H9 (cell line): ENCODE measurements around the gene CABP4. TPM values are rescaled to one million over a fixed set of nuclear protein-coding genes. Genes with fewer than 3 reads are reported as not detected.

Source experiments
- DNase-seq: peaks from one replicate; pipeline ENCODE4 v3.0.0-alpha.2; 2017
- H2AFZ ChIP-seq: one replicate; pipeline ENCODE4 v1.6.1; 2013; ENCODE audit warnings: mild to moderate bottlenecking, low read length, control low read depth, moderate library complexity
- H2AK5ac ChIP-seq: 2 replicates; pipeline ENCODE4 v1.6.1; 2013; ENCODE audit warnings: low read length, control low read depth, mixed read lengths; ENCODE audit not compliant: insufficient read length
- H2BK120ac ChIP-seq: one replicate; pipeline ENCODE4 v1.6.1; 2013; ENCODE audit warnings: low read depth, mild to moderate bottlenecking, low read length, control low read depth, inconsistent platforms; ENCODE audit not compliant: poor library complexity, severe bottlenecking
- H2BK12ac ChIP-seq: 2 replicates; pipeline ENCODE4 v1.6.1; 2013; ENCODE audit warnings: low read length, control low read depth, mixed read lengths, low read depth; ENCODE audit not compliant: insufficient read length
- H2BK15ac ChIP-seq: 2 replicates; pipeline ENCODE4 v1.6.1; 2013; ENCODE audit warnings: low read depth, low read length, control low read depth
- H2BK20ac ChIP-seq: one replicate; pipeline ENCODE4 v1.6.1; 2013; ENCODE audit warnings: low read depth, mild to moderate bottlenecking, low read length, control low read depth, inconsistent platforms; ENCODE audit not compliant: poor library complexity, severe bottlenecking
- H2BK5ac ChIP-seq: 2 replicates; pipeline ENCODE4 v1.6.1; 2013; ENCODE audit warnings: low read length, control low read depth, mixed read lengths; ENCODE audit not compliant: insufficient read length
- H3K14ac ChIP-seq: 2 replicates; pipeline ENCODE4 v1.6.1; 2013; ENCODE audit warnings: low read length, control low read depth; ENCODE audit not compliant: insufficient read depth
- H3K18ac ChIP-seq: 2 replicates; pipeline ENCODE4 v1.6.1; 2013; ENCODE audit warnings: low read depth, mild to moderate bottlenecking, mixed read lengths, low read length, control low read depth; ENCODE audit not compliant: insufficient read length
- H3K23ac ChIP-seq: 2 replicates; pipeline ENCODE4 v1.6.1; 2013; ENCODE audit warnings: low read length, control low read depth, mixed read lengths, low read depth; ENCODE audit not compliant: insufficient read length
- H3K23me2 ChIP-seq: 2 replicates; pipeline ENCODE4 v1.6.1; 2013; ENCODE audit warnings: low read depth, mild to moderate bottlenecking, mixed read lengths, low read length, control low read depth; ENCODE audit not compliant: insufficient read length, poor library complexity, severe bottlenecking
- H3K27ac ChIP-seq: 2 replicates; pipeline ENCODE4 v1.5.1; 2013; ENCODE audit warnings: low read length, control low read depth, mixed read lengths, low read depth; ENCODE audit not compliant: insufficient read length
- H3K27me3 ChIP-seq: 2 replicates; pipeline ENCODE4 v1.6.1; 2013; ENCODE audit warnings: low read length, control low read depth, inconsistent platforms; ENCODE audit not compliant: insufficient read depth
- H3K4ac ChIP-seq: 2 replicates; pipeline ENCODE4 v1.6.1; 2013; ENCODE audit warnings: low read depth, mild to moderate bottlenecking, control low read depth, inconsistent platforms, low read length, moderate library complexity
- H3K4me1 ChIP-seq: 2 replicates; pipeline ENCODE4 v1.6.1; 2013; ENCODE audit warnings: low read length, control low read depth, inconsistent platforms; ENCODE audit not compliant: insufficient read depth
- H3K4me2 ChIP-seq: 2 replicates; pipeline ENCODE4 v1.6.1; 2013; ENCODE audit warnings: low read length, control low read depth, mixed read lengths; ENCODE audit not compliant: insufficient read length, insufficient read depth
- H3K56ac ChIP-seq: 2 replicates; pipeline ENCODE4 v1.6.1; 2013; ENCODE audit warnings: low read depth, mild to moderate bottlenecking, mixed read lengths, low read length, control low read depth; ENCODE audit not compliant: insufficient read length
- H3K79me1 ChIP-seq: 2 replicates; pipeline ENCODE4 v1.6.1; 2013; ENCODE audit warnings: low read depth, mild to moderate bottlenecking, moderate library complexity, low read length, control low read depth, inconsistent platforms; ENCODE audit not compliant: insufficient read depth, poor library complexity, severe bottlenecking
- H3K79me2 ChIP-seq: 2 replicates; pipeline ENCODE4 v1.6.1; 2013; ENCODE audit warnings: low read length, control low read depth, inconsistent platforms; ENCODE audit not compliant: insufficient read depth
- H3K9ac ChIP-seq: 2 replicates; pipeline ENCODE4 v1.6.1; 2013; ENCODE audit warnings: low read length, control low read depth, mixed read lengths; ENCODE audit not compliant: insufficient read length; ENCODE audit errors: extremely low read depth
- H3K9me3 ChIP-seq: one replicate; pipeline ENCODE4 v1.6.1; 2013; ENCODE audit warnings: low read depth, low read length, inconsistent platforms; ENCODE audit not compliant: control insufficient read depth
- H3T11ph ChIP-seq: one replicate; pipeline ENCODE4 v1.6.1; 2013; ENCODE audit warnings: mild to moderate bottlenecking, low read length, control low read depth, inconsistent platforms
- H4K20me1 ChIP-seq: one replicate; pipeline ENCODE4 v1.6.1; 2013; ENCODE audit not compliant: control insufficient read depth, insufficient read length, insufficient read depth
- H4K5ac ChIP-seq: 2 replicates; pipeline ENCODE4 v1.6.1; 2013; ENCODE audit warnings: low read depth, mild to moderate bottlenecking, mixed read lengths, low read length, control low read depth; ENCODE audit not compliant: insufficient read length
- H4K8ac ChIP-seq: replicated peaks from 2 replicates; pipeline ENCODE4 v1.6.1; 2013; ENCODE audit warnings: low read length, control low read depth, mixed read lengths, low read depth; ENCODE audit not compliant: insufficient read length
- H4K91ac ChIP-seq: 2 replicates; pipeline ENCODE4 v1.6.1; 2013; ENCODE audit warnings: low read depth, mild to moderate bottlenecking, moderate library complexity, mixed read lengths, low read length, control low read depth; ENCODE audit not compliant: insufficient read length
- H3K27ac Mint-ChIP-seq, 3 experiments: 2 replicates in 2 of 3; 3 replicates in 1 of 3; pipeline ENCODE4 v1.8.0; 2020 to 2021; ENCODE audit warnings: mixed read lengths in 3 of 3, mild to moderate bottlenecking in 1 of 3, moderate library complexity in 1 of 3
- H3K27me3 Mint-ChIP-seq: 2 replicates; pipeline ENCODE4 v1.8.0; 2021; ENCODE audit warnings: low read depth, mild to moderate bottlenecking, moderate library complexity, mixed read lengths
- H3K36me3 Mint-ChIP-seq, 3 experiments: 2 replicates in 2 of 3; 3 replicates in 1 of 3; pipeline ENCODE4 v1.8.0; 2020 to 2021; ENCODE audit warnings: low read depth in 3 of 3, mixed read lengths in 3 of 3; ENCODE audit not compliant: insufficient read depth in 1 of 3
- H3K4me1 Mint-ChIP-seq, 2 experiments: 2 replicates each; pipeline ENCODE4 v1.8.0; 2020; ENCODE audit warnings: mixed read lengths in 2 of 2
- H3K4me3 Mint-ChIP-seq, 2 experiments: 2 replicates in 1 of 2; 3 replicates in 1 of 2; pipeline ENCODE4 v1.8.0; 2020 to 2021; ENCODE audit warnings: mild to moderate bottlenecking in 2 of 2, mixed read lengths in 2 of 2, moderate library complexity in 1 of 2
- H3K9me3 Mint-ChIP-seq, 2 experiments: 2 replicates in 1 of 2; 3 replicates in 1 of 2; pipeline ENCODE4 v1.8.0; 2020; ENCODE audit warnings: mild to moderate bottlenecking in 2 of 2, mixed read lengths in 2 of 2, moderate library complexity in 1 of 2
- WGBS: extraction: QIAGEN DNeasy Blood & Tissue Kit; methylation state at CpG from one replicate; pipeline ENCODE4 v1.1.7; 2013; ENCODE audit warnings: missing lambda C conversion rate, low lambda C conversion rate, mixed read lengths; ENCODE audit not compliant: insufficient read length; ENCODE audit errors: extremely low coverage; 5-methylcytosine and 5-hydroxymethylcytosine counted together
- total RNA-seq: library from RNA; stranded (reverse); gene quantifications from 2 replicates; pipeline ENCODE4 v1.2.1, GENCODE V29; 2021
- TF ChIP-seq, protein P1 (sequence below): fragments of 200-600 bp; sonication (generic); conservative IDR thresholded peaks from 3 replicates; pipeline ENCODE4 v1.8.0; 2021; ENCODE audit warnings: antibody characterized with exemption, mild to moderate bottlenecking

CABP4 gene
- total RNA-seq, 1 experiment from 2014 or later: not detected

GRCh38 chr11:67497656-67498291 is 42.6 kb downstream of the CABP4 start:
- no CpG with 5 or more reads among the region's 21 CpGs for WGBS
- no peaks in the 10 kb centered on the region for H3K4me1 ChIP-seq
- no peaks in the 10 kb centered on the region for H3K9me3 ChIP-seq
- no peak overlapping the region for H2BK20ac ChIP-seq
- TF ChIP-seq, protein P1, sequence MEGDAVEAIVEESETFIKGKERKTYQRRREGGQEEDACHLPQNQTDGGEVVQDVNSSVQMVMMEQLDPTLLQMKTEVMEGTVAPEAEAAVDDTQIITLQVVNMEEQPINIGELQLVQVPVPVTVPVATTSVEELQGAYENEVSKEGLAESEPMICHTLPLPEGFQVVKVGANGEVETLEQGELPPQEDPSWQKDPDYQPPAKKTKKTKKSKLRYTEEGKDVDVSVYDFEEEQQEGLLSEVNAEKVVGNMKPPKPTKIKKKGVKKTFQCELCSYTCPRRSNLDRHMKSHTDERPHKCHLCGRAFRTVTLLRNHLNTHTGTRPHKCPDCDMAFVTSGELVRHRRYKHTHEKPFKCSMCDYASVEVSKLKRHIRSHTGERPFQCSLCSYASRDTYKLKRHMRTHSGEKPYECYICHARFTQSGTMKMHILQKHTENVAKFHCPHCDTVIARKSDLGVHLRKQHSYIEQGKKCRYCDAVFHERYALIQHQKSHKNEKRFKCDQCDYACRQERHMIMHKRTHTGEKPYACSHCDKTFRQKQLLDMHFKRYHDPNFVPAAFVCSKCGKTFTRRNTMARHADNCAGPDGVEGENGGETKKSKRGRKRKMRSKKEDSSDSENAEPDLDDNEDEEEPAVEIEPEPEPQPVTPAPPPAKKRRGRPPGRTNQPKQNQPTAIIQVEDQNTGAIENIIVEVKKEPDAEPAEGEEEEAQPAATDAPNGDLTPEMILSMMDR: no peak
- no peak overlapping the region for H4K91ac ChIP-seq
- no peak overlapping the region for H2BK5ac ChIP-seq
- no peak overlapping the region for H2BK120ac ChIP-seq
- DNase-seq: no peak
- Mint-ChIP-seq H3K36me3 (peaks cover 5 to 29% (median 10%) of the 10 kb centered on the region in 3 experiments), H3K27me3 (peaks cover 2% of the 10 kb centered on the region; the same call in 1 of the 2 replicates), H3K4me1 (peaks cover 0 to under 1% of the 10 kb centered on the region in 2 experiments; a peak in 2 of 4 replicates), H3K9me3 (no peaks in the 10 kb centered on the region), H3K4me3 (no peak overlapping the region), H3K27ac (no peak overlapping the region)
- H3K9ac ChIP-seq: no peak overlapping the region
- no peak overlapping the region for H3K56ac ChIP-seq
- no peak overlapping the region for H4K8ac ChIP-seq
- H3K27ac ChIP-seq: no peak overlapping the region
- H3K4me2 ChIP-seq: no peak overlapping the region
- H3K18ac ChIP-seq: no peak overlapping the region
- H4K5ac ChIP-seq: no peak overlapping the region
- H4K20me1 ChIP-seq: no peaks in the 10 kb centered on the region
- H2BK12ac ChIP-seq: no peak overlapping the region
- no peaks in the 10 kb centered on the region for H3K27me3 ChIP-seq
- no peak overlapping the region for H3K14ac ChIP-seq
- no peaks in the 10 kb centered on the region for H3K79me1 ChIP-seq
- no peak overlapping the region for H2BK15ac ChIP-seq
- H3T11ph ChIP-seq: no peak overlapping the region
- H3K4ac ChIP-seq: no peak overlapping the region
- H2AFZ ChIP-seq: no peak overlapping the region
- H3K79me2 ChIP-seq: no peaks in the 10 kb centered on the region
- H3K23ac ChIP-seq: no peak overlapping the region
- H2AK5ac ChIP-seq: no peak overlapping the region
- H3K23me2 ChIP-seq: no peaks in the 10 kb centered on the region
